Activated CD4-positive, alpha-beta T cell treated with anti-CD3 and anti-CD28 coated beads, Interleukin-2, amount 50 U/mL, for 24 hours (primary cell): ENCODE results near the gene WBP1L.
A peak's percentile ranks its signal among the peaks of the same experiment; 100 is the strongest.
"Not testable (repeated sequence)": the region's sequence is repeated elsewhere in the genome, so short reads cannot be mapped to it uniquely, and the experiment has no call there.

Experiments
- DNase-seq, 2 donors: peaks; one replicate each; pipeline ENCODE4 v3.0.0-alpha.2; 2020; ENCODE audit warnings: low read depth in 1 of 2, low spot score in 1 of 2

The WBP1L gene

GRCh38 chr10:102802920-102803534 lies 59.3 kb downstream of the WBP1L start:
- DNase-seq = peak in 1 of 2 donors; percentile 16

DNA sequence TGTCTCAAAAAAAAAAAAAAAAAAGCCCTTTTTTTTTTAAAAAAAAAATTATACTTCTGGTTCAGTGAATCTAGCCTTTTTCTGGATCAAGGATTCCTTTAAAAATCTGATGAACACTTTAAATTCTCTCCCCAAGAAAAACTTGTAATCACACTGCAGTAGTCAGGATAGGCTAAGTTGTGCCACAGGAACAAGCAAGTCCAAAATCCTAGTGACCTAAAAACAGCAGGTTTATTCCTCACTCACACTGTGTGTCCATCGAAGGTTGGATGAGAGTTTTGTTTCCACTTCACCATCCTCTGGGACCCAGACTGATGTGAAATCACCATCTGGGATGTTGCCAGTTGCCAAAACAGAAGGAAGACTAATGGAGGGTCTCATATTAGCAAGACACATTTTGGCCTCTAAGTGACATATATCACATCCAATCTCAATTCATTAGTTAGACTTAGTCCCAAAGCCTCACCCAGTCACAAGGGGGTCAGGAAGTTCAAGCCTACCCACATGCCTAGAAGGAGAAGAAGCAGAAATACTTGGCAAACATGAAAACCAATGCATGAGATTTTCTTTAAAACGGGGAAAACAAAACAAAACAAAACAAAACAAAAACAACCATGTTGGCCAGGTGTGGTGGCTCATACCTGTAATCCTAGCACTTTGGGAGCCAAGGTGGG lies 60.8 kb downstream of the WBP1L start:
- no peak for DNase-seq

GRCh38 chr10:102808380-102808779 lies 64.6 kb downstream of the WBP1L start:
- no peak for DNase-seq

DNA sequence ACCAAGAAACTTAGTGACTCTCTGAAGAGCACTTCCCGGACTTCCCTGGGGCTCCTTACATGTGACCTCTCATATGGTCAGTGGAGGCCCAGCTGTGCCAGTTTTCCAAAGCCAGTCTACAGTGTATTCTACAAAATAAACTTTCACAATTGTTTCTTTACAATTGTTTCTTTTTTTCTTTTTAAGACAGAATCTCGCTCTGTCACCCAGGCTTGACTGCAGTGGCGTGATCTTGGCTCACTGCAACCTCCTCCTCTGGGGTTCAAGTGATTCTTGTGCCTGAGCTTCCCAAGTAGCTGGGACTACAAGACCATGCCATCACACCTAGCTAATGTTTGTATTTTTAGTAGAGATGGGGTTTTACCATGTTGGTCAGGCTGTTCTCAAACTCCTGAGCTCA lies 67.6 kb downstream of the WBP1L start:
- DNase-seq = no peak

DNA sequence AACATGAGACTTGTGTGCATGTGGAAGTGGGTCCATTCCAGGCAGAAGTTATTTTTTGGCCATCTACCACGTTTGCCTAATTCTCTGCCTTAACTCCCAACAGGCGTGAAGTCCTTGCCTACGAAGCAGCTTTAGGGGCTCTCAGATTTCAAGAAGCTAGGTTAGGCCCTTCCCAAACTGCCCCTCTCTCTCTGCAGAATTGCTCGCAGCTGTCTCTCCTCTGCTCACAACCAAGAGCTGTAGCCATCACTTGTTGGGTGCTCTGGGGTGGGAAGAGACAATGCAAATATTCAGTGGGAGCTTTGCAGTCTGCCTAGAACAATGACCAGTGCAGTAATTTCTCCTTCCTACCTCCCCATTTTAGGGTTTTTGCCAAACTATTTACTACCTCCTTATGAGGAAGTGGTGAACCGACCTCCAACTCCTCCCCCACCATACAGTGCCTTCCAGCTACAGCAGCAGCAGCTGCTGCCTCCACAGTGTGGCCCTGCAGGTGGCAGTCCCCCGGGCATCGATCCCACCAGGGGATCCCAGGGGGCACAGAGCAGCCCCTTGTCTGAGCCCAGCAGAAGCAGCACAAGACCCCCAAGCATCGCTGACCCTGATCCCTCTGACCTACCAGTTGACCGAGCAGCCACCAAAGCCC lies 68.6 kb downstream of the WBP1L start:
- no peak for DNase-seq

GRCh38 chr10:102813017-102813541 lies 69.3 kb downstream of the WBP1L start:
- no peak for DNase-seq

- DNase-seq = no peak
Measured at GRCh38 chr10:102813734-102814452, 70.1 kb downstream of the WBP1L start.

- DNase-seq = no peak
Measured at GRCh38 chr10:102814453-102814871, 70.7 kb downstream of the WBP1L start.

- DNase-seq = no peak
Measured at GRCh38 chr10:102814873-102815661, 71.3 kb downstream of the WBP1L start.

DNA sequence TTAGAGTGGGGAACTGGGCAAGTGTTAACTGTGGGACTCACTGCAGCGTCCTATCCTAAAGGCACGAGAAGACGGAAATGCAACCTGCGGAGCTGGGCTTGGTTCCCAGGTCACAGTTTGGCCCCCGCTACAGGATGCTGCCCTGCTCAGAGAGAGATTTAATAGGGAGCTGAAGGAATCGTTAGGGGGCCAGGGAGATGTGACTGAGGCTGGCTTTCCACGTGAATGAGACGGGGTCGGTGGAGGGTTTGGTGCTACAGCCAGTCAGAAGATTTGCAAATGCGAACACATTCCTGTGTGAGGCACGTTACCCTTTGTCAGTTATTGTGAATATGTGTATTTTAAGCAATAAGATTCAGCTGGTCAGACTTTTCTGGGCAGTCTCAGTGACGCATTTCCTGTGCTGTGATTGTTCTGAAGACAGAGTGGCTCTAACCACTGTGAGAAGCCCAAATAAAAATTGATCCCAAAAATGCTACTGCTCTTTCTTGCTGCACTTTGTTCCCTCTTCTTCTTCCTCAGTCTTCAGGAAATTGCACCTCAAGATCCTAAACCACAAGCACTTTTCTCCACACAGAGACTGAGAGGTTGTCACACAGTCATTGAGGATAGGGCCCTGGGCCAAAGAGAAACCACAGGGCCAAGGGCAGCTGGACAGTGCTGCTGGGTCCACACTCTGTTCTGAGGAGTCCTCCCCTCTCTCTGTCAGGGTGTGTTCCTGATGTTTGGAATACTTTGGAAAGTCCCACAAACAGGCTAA lies 72.2 kb downstream of the WBP1L start:
- no peak for DNase-seq

DNA sequence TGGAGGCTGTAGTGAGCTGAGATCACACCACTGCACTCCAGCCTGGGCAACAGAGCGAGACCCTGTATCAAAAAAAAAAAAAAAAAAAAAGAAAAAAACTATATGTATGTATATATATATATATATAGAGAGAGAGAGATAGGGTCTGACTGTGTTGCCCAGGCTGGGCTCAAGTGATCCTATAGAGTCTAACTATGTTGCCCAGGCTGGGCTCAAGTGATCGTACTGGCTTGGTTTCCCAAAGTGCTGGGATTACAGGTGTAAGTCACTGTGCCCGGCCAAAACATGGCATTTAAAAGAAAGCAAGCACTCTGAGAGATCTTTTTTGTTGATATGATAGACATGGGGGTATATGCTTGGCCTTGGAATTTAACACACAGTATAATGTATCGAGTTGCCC lies 73.4 kb downstream of the WBP1L start:
- no peak for DNase-seq

DNA sequence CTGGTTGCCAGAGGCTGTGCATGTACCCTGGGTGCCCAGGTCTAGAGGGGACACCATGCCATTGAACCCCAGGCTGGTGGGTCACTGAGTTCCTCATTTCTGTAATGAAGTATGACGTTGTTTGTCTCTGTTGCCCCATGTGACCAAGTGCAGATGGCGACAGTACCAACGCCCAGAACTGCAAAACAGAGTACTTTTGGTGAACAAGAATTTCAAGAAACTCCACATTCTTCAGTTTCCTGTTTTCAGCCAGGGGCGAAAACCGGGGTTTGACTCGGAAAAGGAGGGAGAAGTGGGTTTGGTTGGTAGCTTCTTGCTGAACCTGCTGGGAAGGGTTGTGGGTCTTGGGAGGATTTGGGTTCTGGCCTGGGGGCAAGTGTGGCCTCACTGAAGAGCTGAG lies 75.3 kb downstream of the WBP1L start:
- no peak for DNase-seq

DNA sequence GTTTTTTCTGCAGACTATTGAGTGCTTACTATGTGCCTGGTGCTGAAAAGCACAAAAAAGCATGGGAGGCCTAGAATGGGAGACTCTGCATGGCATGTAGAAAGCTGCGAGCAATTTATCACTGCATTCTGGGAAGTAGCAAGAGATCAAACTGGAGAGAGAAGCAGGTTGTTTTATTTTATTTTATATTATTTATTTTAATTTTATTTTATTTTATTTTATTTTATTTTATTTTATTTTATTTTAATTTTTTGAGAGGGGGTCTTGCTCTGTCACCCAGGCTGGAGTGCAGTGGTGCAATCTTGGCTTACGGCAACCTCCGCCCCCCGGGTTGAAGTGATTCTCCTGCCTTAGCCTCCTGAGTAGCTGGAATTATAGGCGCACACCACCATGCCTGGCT lies 76.3 kb downstream of the WBP1L start:
- not testable (repeated sequence) for DNase-seq

GRCh38 chr10:102822222-102822621 lies 78.5 kb downstream of the WBP1L start:
- DNase-seq = no peak

GRCh38 chr10:102824664-102825063 lies 80.9 kb downstream of the WBP1L start:
- DNase-seq = no peak

DNA sequence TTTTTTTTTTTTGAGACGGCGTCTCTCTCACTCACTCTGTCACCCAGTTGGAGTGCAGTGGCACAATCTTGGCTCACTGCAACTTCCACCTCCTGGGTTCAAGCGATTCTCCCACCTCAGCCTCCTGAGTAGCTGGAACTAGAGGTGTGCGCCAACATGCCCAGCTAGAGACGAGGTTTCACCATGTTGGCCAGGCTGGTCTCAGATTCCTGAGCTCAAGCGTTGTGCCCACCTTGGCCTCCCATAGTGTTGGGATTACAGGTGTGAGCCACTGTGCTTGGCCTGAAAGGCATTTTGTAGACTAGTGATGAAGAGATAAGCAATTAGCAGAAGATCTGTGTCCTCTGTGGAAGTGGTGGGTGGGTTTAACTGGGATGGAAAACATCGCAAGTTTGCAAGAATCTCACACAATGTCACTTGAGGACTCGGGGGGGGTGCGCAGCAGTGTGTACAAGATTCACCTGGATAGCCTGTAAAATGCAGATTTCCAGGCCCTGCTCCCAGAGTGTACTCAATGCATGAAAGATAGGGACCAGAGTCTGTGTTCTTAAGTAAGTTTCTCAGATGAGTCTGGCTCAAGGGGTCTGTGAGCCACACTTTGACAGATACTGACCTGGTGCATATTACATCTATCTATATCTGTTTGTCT lies 82.5 kb downstream of the WBP1L start:
- DNase-seq = no peak

- DNase-seq = no peak
Measured at GRCh38 chr10:102827597-102827975, 83.8 kb downstream of the WBP1L start.

- DNase-seq = no peak
Measured at GRCh38 chr10:102831322-102832071, 87.7 kb downstream of the WBP1L start.

GRCh38 chr10:102832248-102832647 lies 88.5 kb downstream of the WBP1L start:
- no peak for DNase-seq
